GM12878 (cell line): ENCODE results near the gene ZBTB32. TPM values are rescaled to one million over a fixed set of nuclear protein-coding genes. Genes with fewer than 3 reads are reported as not detected.
A peak's percentile ranks its signal among the peaks of the same experiment; 100 is the strongest.

Experiments used
- ATF7 ChIP-seq: fragments of 450-650 bp; IDR thresholded peaks from 2 replicates; pipeline ENCODE4 v1.6.1; 2016; ENCODE audit warnings: low read depth, mild to moderate bottlenecking
- BCL11A ChIP-seq: IDR thresholded peaks from 2 replicates; pipeline ENCODE4 v1.6.1; 2011; ENCODE audit warnings: low read depth, low read length
- CBX3 ChIP-seq: fragments of 200-600 bp; sonication (generic); IDR thresholded peaks from 2 replicates; pipeline ENCODE4 v1.6.1; 2016; ENCODE audit warnings: low read depth, borderline replicate concordance
- CHD1 ChIP-seq: IDR thresholded peaks from 2 replicates; pipeline ENCODE4 v1.6.1; 2012; ENCODE audit warnings: low read depth, low read length, improper control_type of control experiment
- CREB1 ChIP-seq: IDR thresholded peaks from 2 replicates; pipeline ENCODE4 v1.6.1; 2012; ENCODE audit warnings: low read depth, mild to moderate bottlenecking, inconsistent platforms
- HDAC6 ChIP-seq: fragments of 200-600 bp; sonication (generic); IDR thresholded peaks from one replicate; pipeline ENCODE4 v1.8.0; 2017; ENCODE audit warnings: antibody characterized with exemption; ENCODE audit not compliant: unreplicated experiment
- KLF5 ChIP-seq: fragments of 450-650 bp; IDR thresholded peaks from 2 replicates; pipeline ENCODE4 v1.6.1; 2014; ENCODE audit warnings: mild to moderate bottlenecking; ENCODE audit not compliant: partially characterized antibody
- MXI1 ChIP-seq: fragments of 150-350 bp; IDR thresholded peaks from 2 replicates; pipeline ENCODE4 v1.6.1; 2011; ENCODE audit warnings: low read depth, mild to moderate bottlenecking, inconsistent platforms, low read length, improper control_type of control experiment
- NRF1 ChIP-seq: conservative IDR thresholded peaks from 2 replicates; pipeline ENCODE4 v1.6.1; 2011; ENCODE audit warnings: mild to moderate bottlenecking, low read depth, low read length, improper control_type of control experiment
- PML ChIP-seq: IDR thresholded peaks from 2 replicates; pipeline ENCODE4 v1.6.1; 2012; ENCODE audit warnings: low read length, inconsistent platforms
- YY1 ChIP-seq: IDR thresholded peaks from 2 replicates; pipeline ENCODE4 v1.6.1; 2011; ENCODE audit warnings: low read depth, mild to moderate bottlenecking, low read length
- polyA plus RNA-seq, 11 experiments: library from polyadenylated mRNA; depleted of rRNA in 4 of 11; unstranded in 6 of 11; stranded (reverse) in 5 of 11; fragments of >200 nt; fragmentation: Nextera tagmentation in 4 of 11; fragmentation: Illumina TruSeq in 1 of 11; extraction: Ambion mirVana in 4 of 11; extraction: Trizol in 1 of 11; gene quantifications; 1 replicate in 1 of 11; 2 replicates in 10 of 11; pipeline versions ENCODE4 v1.2.1 to v1.2.3, GENCODE V29; 2011 to 2016; ENCODE audit warnings: inconsistent platforms in 2 of 11, missing spikeins in 2 of 11, low read depth in 1 of 11
- total RNA-seq, 4 experiments: library from RNA; depleted of rRNA in 3 of 4; stranded (reverse); fragments of >200 nt in 3 of 4; fragmentation: Illumina TruSeq in 1 of 4; extraction: Trizol in 1 of 4; gene quantifications; 2 replicates each; pipeline versions ENCODE4 v1.2.1 to v1.2.3, GENCODE V29; 2013 to 2021
- TF ChIP-seq, protein P1 (sequence below), 3 experiments: IDR thresholded peaks in 2 of 3; conservative IDR thresholded peaks in 1 of 3; 2 replicates each; pipeline ENCODE4 v1.5.1; 2011; ENCODE audit warnings: low read depth in 3 of 3, low read length in 3 of 3, mild to moderate bottlenecking in 3 of 3, control low read depth in 2 of 3, moderate library complexity in 2 of 3, inconsistent platforms in 1 of 3, mixed read lengths in 1 of 3; ENCODE audit not compliant: control insufficient read depth in 2 of 3, insufficient read depth in 1 of 3; ENCODE audit errors: extremely low read depth in 1 of 3
- TF ChIP-seq, protein P2 (sequence below): IDR thresholded peaks from 2 replicates; pipeline ENCODE4 v1.6.1; 2011; ENCODE audit warnings: borderline replicate concordance, low read depth, mild to moderate bottlenecking, moderate library complexity, mixed read lengths, low read length; ENCODE audit not compliant: insufficient read depth; ENCODE audit errors: extremely low read length
- TF ChIP-seq, protein P3 (sequence below): IDR thresholded peaks from 2 replicates; pipeline ENCODE4 v1.6.1; 2012; ENCODE audit warnings: mild to moderate bottlenecking, low read depth, low read length
- TF ChIP-seq, protein P4 (sequence below): fragments of 450-650 bp; IDR thresholded peaks from 2 replicates; pipeline ENCODE4 v1.6.1; 2014; ENCODE audit warnings: mild to moderate bottlenecking

ZBTB32 gene
- total and polyA plus RNA-seq, 10 of the 15 experiments (the other 5 are each of a cell fraction or from before 2014, with no cell fraction given): 1.0 to 46.7 (median 16.0) TPM

DNA sequence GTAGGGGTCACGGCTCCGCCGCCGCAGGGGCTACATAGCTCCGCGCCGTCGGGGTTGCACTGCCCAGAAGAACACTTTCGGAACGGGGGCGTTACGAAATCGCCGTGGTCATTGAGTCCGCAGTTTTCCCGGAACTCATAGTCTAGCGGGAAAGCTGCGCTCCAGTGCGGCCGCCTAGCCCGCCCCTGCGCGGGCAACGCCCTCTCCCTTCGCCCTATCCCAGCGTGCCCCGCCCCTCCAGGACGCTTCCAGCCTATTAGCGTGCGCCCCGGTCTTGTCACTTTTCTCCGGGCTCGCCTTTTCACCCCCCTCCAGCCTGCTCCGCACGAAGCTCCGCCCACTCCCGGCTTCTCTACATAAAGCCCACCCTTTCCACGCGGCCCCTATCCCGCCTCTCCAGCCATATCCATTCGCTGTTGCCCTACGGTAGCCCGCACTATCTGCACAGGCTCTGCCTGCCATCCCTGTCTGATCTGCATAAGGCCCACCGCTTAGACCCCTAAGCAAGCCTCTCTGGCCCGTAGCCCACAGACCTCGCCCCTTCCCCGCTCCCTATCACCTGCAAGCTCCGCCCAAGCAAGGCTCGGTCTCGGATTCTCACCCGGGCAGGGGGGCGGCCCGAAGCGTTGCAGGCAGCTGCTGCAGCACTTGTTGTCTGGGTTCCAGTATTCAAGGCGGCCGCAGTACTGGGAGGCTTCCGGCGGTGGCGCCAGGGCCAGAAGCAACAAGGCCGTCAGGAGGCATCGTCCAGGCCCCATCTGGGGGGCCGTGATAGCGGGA, 36.3 kb downstream of the ZBTB32 start (continued):
- TF ChIP-seq, protein P1, sequence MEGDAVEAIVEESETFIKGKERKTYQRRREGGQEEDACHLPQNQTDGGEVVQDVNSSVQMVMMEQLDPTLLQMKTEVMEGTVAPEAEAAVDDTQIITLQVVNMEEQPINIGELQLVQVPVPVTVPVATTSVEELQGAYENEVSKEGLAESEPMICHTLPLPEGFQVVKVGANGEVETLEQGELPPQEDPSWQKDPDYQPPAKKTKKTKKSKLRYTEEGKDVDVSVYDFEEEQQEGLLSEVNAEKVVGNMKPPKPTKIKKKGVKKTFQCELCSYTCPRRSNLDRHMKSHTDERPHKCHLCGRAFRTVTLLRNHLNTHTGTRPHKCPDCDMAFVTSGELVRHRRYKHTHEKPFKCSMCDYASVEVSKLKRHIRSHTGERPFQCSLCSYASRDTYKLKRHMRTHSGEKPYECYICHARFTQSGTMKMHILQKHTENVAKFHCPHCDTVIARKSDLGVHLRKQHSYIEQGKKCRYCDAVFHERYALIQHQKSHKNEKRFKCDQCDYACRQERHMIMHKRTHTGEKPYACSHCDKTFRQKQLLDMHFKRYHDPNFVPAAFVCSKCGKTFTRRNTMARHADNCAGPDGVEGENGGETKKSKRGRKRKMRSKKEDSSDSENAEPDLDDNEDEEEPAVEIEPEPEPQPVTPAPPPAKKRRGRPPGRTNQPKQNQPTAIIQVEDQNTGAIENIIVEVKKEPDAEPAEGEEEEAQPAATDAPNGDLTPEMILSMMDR (IDR thresholded peaks at IDR 0.05 in 2 of 3, conservative IDR thresholded peaks at IDR 0.05 in 1 of 3; ENCODE audit: control insufficient read depth in 2 of 3, extremely low read depth in 1 of 3, insufficient read depth in 1 of 3, low read depth in 3 of 3, low read length in 3 of 3): peak in 2 of 3 experiments; percentile 24 to 30; a peak in 4 of 6 replicates
- no peak for TF ChIP-seq HDAC6
- peak; percentile 77 for TF ChIP-seq YY1
- TF ChIP-seq CREB1: no peak; the same call in 1 of the 2 replicates
- TF ChIP-seq, protein P2, sequence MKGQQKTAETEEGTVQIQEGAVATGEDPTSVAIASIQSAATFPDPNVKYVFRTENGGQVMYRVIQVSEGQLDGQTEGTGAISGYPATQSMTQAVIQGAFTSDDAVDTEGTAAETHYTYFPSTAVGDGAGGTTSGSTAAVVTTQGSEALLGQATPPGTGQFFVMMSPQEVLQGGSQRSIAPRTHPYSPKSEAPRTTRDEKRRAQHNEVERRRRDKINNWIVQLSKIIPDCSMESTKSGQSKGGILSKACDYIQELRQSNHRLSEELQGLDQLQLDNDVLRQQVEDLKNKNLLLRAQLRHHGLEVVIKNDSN: no peak
- TF ChIP-seq NRF1: peak; percentile 50
- no peak for TF ChIP-seq KLF5
- TF ChIP-seq MXI1: peak; percentile 69
- peak; percentile 34; the same call in 1 of the 2 replicates for TF ChIP-seq ATF7
- no peak for TF ChIP-seq BCL11A
- TF ChIP-seq, protein P3, sequence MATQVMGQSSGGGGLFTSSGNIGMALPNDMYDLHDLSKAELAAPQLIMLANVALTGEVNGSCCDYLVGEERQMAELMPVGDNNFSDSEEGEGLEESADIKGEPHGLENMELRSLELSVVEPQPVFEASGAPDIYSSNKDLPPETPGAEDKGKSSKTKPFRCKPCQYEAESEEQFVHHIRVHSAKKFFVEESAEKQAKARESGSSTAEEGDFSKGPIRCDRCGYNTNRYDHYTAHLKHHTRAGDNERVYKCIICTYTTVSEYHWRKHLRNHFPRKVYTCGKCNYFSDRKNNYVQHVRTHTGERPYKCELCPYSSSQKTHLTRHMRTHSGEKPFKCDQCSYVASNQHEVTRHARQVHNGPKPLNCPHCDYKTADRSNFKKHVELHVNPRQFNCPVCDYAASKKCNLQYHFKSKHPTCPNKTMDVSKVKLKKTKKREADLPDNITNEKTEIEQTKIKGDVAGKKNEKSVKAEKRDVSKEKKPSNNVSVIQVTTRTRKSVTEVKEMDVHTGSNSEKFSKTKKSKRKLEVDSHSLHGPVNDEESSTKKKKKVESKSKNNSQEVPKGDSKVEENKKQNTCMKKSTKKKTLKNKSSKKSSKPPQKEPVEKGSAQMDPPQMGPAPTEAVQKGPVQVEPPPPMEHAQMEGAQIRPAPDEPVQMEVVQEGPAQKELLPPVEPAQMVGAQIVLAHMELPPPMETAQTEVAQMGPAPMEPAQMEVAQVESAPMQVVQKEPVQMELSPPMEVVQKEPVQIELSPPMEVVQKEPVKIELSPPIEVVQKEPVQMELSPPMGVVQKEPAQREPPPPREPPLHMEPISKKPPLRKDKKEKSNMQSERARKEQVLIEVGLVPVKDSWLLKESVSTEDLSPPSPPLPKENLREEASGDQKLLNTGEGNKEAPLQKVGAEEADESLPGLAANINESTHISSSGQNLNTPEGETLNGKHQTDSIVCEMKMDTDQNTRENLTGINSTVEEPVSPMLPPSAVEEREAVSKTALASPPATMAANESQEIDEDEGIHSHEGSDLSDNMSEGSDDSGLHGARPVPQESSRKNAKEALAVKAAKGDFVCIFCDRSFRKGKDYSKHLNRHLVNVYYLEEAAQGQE: no peak
- TF ChIP-seq PML: peak; percentile 80; the same call in 1 of the 2 replicates
- TF ChIP-seq CHD1: no peak
- TF ChIP-seq, protein P4, sequence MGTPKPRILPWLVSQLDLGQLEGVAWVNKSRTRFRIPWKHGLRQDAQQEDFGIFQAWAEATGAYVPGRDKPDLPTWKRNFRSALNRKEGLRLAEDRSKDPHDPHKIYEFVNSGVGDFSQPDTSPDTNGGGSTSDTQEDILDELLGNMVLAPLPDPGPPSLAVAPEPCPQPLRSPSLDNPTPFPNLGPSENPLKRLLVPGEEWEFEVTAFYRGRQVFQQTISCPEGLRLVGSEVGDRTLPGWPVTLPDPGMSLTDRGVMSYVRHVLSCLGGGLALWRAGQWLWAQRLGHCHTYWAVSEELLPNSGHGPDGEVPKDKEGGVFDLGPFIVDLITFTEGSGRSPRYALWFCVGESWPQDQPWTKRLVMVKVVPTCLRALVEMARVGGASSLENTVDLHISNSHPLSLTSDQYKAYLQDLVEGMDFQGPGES: peak; percentile 7; the same call in 1 of the 2 replicates
- no peak for TF ChIP-seq CBX3
- TF ChIP-seq, all 136 proteins: peak for 47
